Tibial nerve (tissue), 4 donors: Measurements from ENCODE around the gene OR4D1. TPM values are rescaled to one million over a fixed set of nuclear protein-coding genes. Genes with fewer than 3 reads are reported as not detected.

ENCODE experiments used
- DNase-seq, 2 donors: peaks; one replicate each; pipeline ENCODE4 v3.0.0-alpha.2; 2019; ENCODE audit warnings: low spot score in 2 of 2
- H3K27ac ChIP-seq, 4 donors: fragments of 200-600 bp; sonication (generic) in 3 of 4; one replicate each; pipeline ENCODE4 v1.5.1; 2017 to 2019; ENCODE audit warnings: mild to moderate bottlenecking in 1 of 4
- H3K27me3 ChIP-seq, 2 donors: fragments of 200-600 bp; sonication (generic) in 1 of 2; one replicate each; pipeline versions ENCODE4 v1.5.1 to v1.6.0; 2017 to 2019
- H3K36me3 ChIP-seq, 3 donors: fragments of 200-600 bp; sonication (generic); one replicate each; pipeline ENCODE4 v1.5.1; 2018 to 2019
- H3K4me1 ChIP-seq, 4 donors: fragments of 200-600 bp; sonication (generic) in 3 of 4; one replicate each; pipeline ENCODE4 v1.5.1; 2017 to 2019
- H3K4me3 ChIP-seq, 4 donors: fragments of 200-600 bp; sonication (generic) in 3 of 4; one replicate each; pipeline ENCODE4 v1.5.1; 2017 to 2019; ENCODE audit warnings: mild to moderate bottlenecking in 1 of 4, moderate library complexity in 1 of 4
- H3K9me3 ChIP-seq, 4 donors: fragments of 200-600 bp; sonication (generic) in 3 of 4; one replicate each; pipeline ENCODE4 v1.5.1; 2017 to 2019
- EP300 ChIP-seq, 2 donors: sonication (generic); formaldehyde crosslinking; IDR thresholded peaks; one replicate each; pipeline ENCODE4 v1.6.1; 2017; ENCODE audit warnings: antibody characterized with exemption in 2 of 2, mild to moderate bottlenecking in 1 of 2
- POLR2A ChIP-seq, 2 donors: fragments of 450-650 bp; IDR thresholded peaks; one replicate each; pipeline ENCODE4 v1.6.1; 2017; ENCODE audit warnings: antibody characterized with exemption in 2 of 2, mild to moderate bottlenecking in 2 of 2, moderate library complexity in 2 of 2
- WGBS, 2 donors: methylation state at CpG; one replicate each; pipeline ENCODE4 v1.1.5; 2018; 5-methylcytosine and 5-hydroxymethylcytosine counted together
- total RNA-seq, 4 donors: library from RNA; depleted of rRNA; stranded (reverse); fragments of >200 nt; gene quantifications; one replicate each; pipeline ENCODE4 v1.1.0, GENCODE V29; 2016
- TF ChIP-seq, protein P1 (sequence below), 5 experiments: fragments of 200-600 bp in 3 of 5; fragments of 450-650 bp in 2 of 5; sonication (generic) in 3 of 5; IDR thresholded peaks; one replicate each; pipeline ENCODE4 v1.5.1; 2016 to 2019; ENCODE audit warnings: antibody characterized with exemption in 5 of 5, mild to moderate bottlenecking in 3 of 5, moderate library complexity in 2 of 5

The OR4D1 gene
- total RNA-seq, 4 donors from 2014 or later, result not detected

DNA sequence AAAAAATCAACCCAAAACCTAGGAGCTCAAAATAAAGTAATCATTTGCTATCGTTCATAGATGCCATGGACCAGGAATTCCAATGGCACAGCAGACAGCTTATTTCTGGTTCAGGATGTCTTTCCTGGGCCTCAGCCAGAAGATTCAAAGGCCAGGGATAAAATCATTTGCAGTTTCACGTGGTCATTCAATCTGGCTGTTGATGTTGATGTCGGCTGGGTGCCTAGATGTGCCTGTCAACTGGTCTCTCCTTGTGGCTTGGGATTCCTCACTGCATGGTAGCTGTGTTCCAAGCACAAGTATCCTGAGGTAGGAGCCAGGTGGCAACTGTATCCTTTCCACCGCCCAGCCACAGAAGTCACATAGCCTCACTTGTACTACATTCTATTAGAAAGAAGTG, 33.6 kb downstream of the OR4D1 start:
- H3K27ac ChIP-seq, result no peak overlapping the region
- no peaks in the 10 kb centered on the region for H3K27me3 ChIP-seq
- H3K9me3 ChIP-seq, result no peaks in the 10 kb centered on the region
- no peak overlapping the region for H3K4me3 ChIP-seq
- WGBS, 2 donors, result 67 to 71% methylated on average over 4 of the region's 4 CpGs
- H3K4me1 ChIP-seq, result no peaks in the 10 kb centered on the region
- DNase-seq, result no peak
- no peaks in the 10 kb centered on the region for H3K36me3 ChIP-seq
- TF ChIP-seq POLR2A (IDR thresholded peaks at IDR 0.05), result no peak

DNA sequence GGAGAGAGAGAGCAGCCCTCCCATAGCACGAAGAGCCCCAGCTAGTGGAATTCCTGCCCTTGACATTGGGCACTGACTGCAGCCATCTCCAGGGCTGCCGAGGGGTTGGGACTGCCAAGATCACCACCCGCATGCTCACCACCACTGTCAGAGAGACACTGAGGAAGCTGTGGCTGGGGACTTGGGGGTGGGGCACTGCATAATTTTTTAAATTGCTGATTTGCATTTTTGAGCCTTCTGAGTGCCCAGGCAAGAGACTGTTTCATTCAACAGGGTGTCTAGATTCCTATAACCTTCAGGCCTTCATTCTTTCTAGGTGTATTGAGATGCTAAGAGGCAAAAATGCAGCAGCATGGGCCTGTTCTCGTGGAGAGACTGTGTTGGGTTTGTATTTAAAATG, 35.3 kb downstream of the OR4D1 start:
- H3K4me3 ChIP-seq, result no peak overlapping the region
- no peaks in the 10 kb centered on the region for H3K36me3 ChIP-seq
- TF ChIP-seq EP300 (IDR thresholded peaks at IDR 0.05) (no peak), POLR2A (IDR thresholded peaks at IDR 0.05) (no peak)
- TF ChIP-seq, protein P1, sequence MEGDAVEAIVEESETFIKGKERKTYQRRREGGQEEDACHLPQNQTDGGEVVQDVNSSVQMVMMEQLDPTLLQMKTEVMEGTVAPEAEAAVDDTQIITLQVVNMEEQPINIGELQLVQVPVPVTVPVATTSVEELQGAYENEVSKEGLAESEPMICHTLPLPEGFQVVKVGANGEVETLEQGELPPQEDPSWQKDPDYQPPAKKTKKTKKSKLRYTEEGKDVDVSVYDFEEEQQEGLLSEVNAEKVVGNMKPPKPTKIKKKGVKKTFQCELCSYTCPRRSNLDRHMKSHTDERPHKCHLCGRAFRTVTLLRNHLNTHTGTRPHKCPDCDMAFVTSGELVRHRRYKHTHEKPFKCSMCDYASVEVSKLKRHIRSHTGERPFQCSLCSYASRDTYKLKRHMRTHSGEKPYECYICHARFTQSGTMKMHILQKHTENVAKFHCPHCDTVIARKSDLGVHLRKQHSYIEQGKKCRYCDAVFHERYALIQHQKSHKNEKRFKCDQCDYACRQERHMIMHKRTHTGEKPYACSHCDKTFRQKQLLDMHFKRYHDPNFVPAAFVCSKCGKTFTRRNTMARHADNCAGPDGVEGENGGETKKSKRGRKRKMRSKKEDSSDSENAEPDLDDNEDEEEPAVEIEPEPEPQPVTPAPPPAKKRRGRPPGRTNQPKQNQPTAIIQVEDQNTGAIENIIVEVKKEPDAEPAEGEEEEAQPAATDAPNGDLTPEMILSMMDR (IDR thresholded peaks at IDR 0.05), result no peak
- no peaks in the 10 kb centered on the region for H3K27me3 ChIP-seq
- no peak overlapping the region for H3K27ac ChIP-seq
- DNase-seq, result no peak
- WGBS, 2 donors, result 74 to 92% methylated on average over 2 to 4 of the region's 4 CpGs
- H3K9me3 ChIP-seq, result no peaks in the 10 kb centered on the region
- H3K4me1 ChIP-seq, result no peaks in the 10 kb centered on the region

DNA sequence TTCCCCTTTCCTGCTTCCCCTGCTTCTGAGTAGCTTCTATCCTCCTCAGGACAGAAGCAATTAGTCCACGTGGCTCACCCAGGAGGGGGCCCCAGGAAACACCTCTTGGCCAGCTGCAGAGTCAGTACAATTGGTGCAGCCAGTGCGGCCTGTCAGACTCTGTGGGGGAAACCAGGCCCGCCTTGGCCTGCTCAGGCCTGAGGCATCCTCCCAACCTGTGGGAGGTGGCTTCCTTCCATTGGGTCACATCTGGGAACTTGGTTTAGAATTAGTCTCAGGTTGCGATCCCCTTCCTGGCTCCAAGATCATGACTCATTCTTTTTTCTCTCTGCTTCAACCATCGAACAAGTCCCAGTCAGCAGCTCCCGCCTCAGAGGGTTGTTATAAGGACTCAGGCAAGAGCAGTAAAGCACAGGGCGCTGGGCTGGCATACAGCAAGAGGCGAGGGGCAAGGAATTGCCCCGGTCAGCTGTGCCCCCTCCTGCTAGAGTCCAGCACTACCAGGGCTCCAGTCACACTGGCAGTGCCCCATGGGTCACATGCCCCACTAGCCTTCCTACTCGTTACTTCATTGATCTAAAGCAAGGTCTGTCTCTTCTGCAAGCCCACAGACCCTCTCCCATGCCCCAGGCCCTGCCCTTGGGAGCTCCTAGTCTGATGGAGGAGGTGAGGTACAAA, 36.3 kb downstream of the OR4D1 start:
- no peak overlapping the region for H3K4me3 ChIP-seq
- no peak overlapping the region for H3K27ac ChIP-seq
- TF ChIP-seq, protein P1 (IDR thresholded peaks at IDR 0.05), result no peak
- TF ChIP-seq POLR2A (IDR thresholded peaks at IDR 0.05), result no peak
- TF ChIP-seq EP300 (IDR thresholded peaks at IDR 0.05), result no peak
- H3K27me3 ChIP-seq, result no peaks in the 10 kb centered on the region
- H3K36me3 ChIP-seq, result no peaks in the 10 kb centered on the region
- no peak for DNase-seq
- H3K4me1 ChIP-seq, result no peaks in the 10 kb centered on the region
- H3K9me3 ChIP-seq, result no peaks in the 10 kb centered on the region
- 51 to 56% methylated on average over 9 to 10 of the region's 10 CpGs for WGBS, 2 donors

DNA sequence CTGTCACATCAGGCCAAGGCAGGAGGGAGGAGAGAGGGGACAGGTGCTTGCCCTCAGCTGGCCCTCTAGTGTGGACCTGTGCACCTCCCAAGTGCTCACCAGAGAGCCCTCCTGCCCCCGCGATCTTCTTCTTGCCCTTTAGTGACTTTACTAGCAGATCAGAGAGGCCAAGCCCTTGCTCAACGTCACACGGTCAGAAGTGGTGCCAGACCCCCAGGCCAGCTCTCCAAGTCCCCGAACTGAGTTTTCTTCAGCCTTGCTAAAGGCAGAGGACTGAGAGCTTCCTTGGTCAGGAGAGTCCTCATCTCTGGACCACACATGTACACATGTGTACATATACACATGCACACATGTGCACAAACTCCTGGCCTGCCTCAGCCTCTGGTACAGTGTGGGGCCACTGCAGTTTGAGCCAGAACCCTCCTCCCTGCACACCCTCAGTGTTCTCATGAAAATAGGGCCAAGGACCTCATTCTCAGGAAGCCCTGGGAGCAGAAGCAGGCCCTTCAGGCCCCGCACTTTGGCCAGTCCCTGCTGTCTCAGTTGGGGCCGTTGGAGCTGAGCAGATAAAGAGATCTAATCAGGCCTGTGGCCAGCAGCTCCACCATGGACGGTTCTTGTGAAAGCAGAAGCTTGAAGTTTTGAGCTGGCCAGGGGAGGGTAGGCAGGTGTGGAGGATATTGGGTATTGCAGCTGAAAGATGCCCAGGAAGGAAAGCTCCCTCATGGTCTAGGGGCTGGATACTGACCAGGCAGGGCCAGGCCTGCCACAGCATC, 37.0 kb downstream of the OR4D1 start:
- WGBS, 2 donors, result 77% methylated on average over 8 of the region's 8 CpGs
- no peak for DNase-seq

DNA sequence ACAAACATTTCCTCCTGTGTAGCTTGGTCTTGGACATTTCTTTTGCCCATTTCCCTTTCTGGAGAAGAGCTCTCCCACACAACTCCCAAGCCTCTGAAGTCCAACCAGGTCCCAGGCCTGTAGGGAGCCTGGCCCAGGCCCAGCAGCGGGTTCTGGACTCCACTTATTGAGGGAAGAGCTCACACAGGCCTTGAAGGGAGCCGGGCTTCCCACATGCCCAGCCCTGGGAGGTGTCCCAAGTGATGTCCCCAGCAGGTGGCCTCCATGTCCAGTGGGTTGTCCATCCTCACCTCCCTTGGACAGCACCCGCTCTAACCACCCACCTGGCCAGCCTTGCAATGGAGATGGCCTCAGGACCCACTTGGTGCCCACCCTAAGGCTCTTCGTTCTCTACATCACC, 38.4 kb downstream of the OR4D1 start:
- Histone ChIP-seq H3K27me3 (peaks cover 0 to 9% of the 10 kb centered on the region in 2 donors), H3K9me3 (no peaks in the 10 kb centered on the region), H3K36me3 (no peaks in the 10 kb centered on the region), H3K27ac (no peak overlapping the region), H3K4me3 (no peak overlapping the region), H3K4me1 (no peaks in the 10 kb centered on the region)
- TF ChIP-seq EP300 (IDR thresholded peaks at IDR 0.05) (no peak), POLR2A (IDR thresholded peaks at IDR 0.05) (no peak)
- TF ChIP-seq, protein P1 (IDR thresholded peaks at IDR 0.05), result no peak
- 80 to 95% methylated on average over 4 of the region's 4 CpGs for WGBS, 2 donors
- no peak for DNase-seq

More for the DNA sequence above, 37.0 kb downstream of the OR4D1 start:
- Histone ChIP-seq H3K4me3 (no peak overlapping the region), H3K4me1 (no peaks in the 10 kb centered on the region), H3K27me3 (no peaks in the 10 kb centered on the region), H3K9me3 (no peaks in the 10 kb centered on the region), H3K27ac (no peak overlapping the region), H3K36me3 (no peaks in the 10 kb centered on the region)
- TF ChIP-seq, protein P1 (IDR thresholded peaks at IDR 0.05), result no peak
- TF ChIP-seq POLR2A (IDR thresholded peaks at IDR 0.05), result no peak
